ENCODE measurements around the gene ACTR3C.
"Not testable (repeated sequence)": the region's sequence is repeated elsewhere in the genome, so short reads cannot be mapped to it uniquely, and the experiment has no call there.

DNA sequence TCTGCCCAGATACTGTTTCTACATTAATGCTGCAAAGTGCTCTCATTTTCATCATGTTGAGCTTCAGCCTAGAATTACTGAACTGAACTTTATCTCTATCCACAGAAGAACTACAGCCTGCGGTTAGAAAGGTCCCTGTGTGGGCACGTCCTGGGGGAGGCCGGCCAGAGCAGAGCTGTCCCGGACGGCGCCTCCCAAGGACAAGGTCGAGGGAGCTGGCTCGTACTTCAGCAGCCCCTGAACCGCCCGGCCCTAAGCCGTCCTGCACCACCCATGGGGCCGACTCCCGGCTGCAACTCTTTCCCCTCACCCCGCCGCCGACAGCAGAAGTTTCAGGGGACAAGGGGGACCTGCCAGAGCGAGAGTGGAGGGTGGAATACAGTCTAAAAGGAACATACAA is 54.5 kb downstream of the ACTR3C start:
- TF ChIP-seq ESRRG (CRISPR knock-in tag; IDR thresholded peaks at IDR 0.05); ZNF565 (CRISPR knock-in tag; conservative IDR thresholded peaks at IDR 0.05; ENCODE audit: low read depth); ZNF70 (CRISPR knock-in tag; IDR thresholded peaks at IDR 0.05); SNAI2 (CRISPR knock-in tag; IDR thresholded peaks at IDR 0.05); ZNF8 (CRISPR knock-in tag; IDR thresholded peaks at IDR 0.05); TCF4 (CRISPR knock-in tag; IDR thresholded peaks at IDR 0.05; ENCODE audit: borderline replicate concordance): not testable (repeated sequence)
- TF ChIP-seq, protein P1, sequence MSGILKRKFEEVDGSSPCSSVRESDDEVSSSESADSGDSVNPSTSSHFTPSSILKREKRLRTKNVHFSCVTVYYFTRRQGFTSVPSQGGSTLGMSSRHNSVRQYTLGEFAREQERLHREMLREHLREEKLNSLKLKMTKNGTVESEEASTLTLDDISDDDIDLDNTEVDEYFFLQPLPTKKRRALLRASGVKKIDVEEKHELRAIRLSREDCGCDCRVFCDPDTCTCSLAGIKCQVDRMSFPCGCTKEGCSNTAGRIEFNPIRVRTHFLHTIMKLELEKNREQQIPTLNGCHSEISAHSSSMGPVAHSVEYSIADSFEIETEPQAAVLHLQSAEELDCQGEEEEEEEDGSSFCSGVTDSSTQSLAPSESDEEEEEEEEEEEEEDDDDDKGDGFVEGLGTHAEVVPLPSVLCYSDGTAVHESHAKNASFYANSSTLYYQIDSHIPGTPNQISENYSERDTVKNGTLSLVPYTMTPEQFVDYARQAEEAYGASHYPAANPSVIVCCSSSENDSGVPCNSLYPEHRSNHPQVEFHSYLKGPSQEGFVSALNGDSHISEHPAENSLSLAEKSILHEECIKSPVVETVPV (CRISPR knock-in tag; IDR thresholded peaks at IDR 0.05): not testable (repeated sequence)
